Measurements from ENCODE around the gene MACROD2.

DNA sequence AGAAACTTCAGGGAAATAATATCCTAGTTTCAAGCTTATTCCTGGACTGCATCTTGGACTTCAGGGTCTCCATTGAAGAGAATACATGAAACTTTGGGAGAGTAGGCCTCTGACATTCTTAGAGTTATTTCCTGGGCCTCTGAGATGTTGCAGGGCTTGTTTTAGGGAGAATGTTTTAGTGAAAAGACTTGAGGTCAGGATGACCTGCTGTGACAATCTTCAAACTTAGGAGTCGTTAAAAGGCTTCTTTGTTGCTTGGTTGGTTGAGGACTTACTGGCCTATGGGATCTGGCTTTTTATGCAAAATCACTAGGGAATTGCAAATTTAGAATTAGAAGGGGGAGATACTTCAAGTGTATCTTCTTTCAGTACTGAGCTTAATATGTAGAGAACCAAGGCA lies 955.3 kb downstream of the MACROD2 start:
- no peak for TF ChIP-seq EZH2 (IDR thresholded peaks at IDR 0.05; ENCODE audit: low read length)
- TF ChIP-seq, protein P1, sequence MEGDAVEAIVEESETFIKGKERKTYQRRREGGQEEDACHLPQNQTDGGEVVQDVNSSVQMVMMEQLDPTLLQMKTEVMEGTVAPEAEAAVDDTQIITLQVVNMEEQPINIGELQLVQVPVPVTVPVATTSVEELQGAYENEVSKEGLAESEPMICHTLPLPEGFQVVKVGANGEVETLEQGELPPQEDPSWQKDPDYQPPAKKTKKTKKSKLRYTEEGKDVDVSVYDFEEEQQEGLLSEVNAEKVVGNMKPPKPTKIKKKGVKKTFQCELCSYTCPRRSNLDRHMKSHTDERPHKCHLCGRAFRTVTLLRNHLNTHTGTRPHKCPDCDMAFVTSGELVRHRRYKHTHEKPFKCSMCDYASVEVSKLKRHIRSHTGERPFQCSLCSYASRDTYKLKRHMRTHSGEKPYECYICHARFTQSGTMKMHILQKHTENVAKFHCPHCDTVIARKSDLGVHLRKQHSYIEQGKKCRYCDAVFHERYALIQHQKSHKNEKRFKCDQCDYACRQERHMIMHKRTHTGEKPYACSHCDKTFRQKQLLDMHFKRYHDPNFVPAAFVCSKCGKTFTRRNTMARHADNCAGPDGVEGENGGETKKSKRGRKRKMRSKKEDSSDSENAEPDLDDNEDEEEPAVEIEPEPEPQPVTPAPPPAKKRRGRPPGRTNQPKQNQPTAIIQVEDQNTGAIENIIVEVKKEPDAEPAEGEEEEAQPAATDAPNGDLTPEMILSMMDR (optimal IDR thresholded peaks at IDR 0.05 in 1 of 3, IDR thresholded peaks at IDR 0.05 in 1 of 3, conservative IDR thresholded peaks at IDR 0.05 in 1 of 3; ENCODE audit: extremely low read depth in 1 of 3, insufficient read depth in 2 of 3, low read length in 3 of 3): no peak
